Measurements from ENCODE around the gene NKIRAS1.

DNA sequence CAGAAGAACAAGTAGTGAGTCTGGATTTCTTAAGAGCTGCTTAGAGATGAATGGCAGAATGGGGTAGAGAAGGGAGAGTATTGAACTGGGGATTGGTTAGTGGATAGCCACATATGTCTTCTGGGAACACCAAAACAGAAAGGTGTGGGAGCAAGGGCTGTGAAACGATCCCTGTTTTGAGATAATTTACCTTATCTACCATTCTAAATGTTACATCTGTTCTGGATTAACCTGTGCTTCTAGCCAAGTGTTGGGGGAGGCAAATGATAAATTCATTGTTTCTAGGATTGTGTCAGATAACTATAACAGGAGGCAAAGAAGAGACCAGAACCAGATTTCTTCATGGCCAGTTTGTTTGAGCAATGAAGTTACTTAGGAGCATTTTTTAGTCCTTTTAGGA is 36.7 kb upstream of the NKIRAS1 start:
- TF ChIP-seq, protein P1, sequence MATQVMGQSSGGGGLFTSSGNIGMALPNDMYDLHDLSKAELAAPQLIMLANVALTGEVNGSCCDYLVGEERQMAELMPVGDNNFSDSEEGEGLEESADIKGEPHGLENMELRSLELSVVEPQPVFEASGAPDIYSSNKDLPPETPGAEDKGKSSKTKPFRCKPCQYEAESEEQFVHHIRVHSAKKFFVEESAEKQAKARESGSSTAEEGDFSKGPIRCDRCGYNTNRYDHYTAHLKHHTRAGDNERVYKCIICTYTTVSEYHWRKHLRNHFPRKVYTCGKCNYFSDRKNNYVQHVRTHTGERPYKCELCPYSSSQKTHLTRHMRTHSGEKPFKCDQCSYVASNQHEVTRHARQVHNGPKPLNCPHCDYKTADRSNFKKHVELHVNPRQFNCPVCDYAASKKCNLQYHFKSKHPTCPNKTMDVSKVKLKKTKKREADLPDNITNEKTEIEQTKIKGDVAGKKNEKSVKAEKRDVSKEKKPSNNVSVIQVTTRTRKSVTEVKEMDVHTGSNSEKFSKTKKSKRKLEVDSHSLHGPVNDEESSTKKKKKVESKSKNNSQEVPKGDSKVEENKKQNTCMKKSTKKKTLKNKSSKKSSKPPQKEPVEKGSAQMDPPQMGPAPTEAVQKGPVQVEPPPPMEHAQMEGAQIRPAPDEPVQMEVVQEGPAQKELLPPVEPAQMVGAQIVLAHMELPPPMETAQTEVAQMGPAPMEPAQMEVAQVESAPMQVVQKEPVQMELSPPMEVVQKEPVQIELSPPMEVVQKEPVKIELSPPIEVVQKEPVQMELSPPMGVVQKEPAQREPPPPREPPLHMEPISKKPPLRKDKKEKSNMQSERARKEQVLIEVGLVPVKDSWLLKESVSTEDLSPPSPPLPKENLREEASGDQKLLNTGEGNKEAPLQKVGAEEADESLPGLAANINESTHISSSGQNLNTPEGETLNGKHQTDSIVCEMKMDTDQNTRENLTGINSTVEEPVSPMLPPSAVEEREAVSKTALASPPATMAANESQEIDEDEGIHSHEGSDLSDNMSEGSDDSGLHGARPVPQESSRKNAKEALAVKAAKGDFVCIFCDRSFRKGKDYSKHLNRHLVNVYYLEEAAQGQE (IDR thresholded peaks at IDR 0.05; ENCODE audit: insufficient replicate concordance, low read depth) = no peak
- TF ChIP-seq CTCF (IDR thresholded peaks at IDR 0.05; ENCODE audit: insufficient read depth, low read length) (no peak), POLR2AphosphoS5 (IDR thresholded peaks at IDR 0.05; ENCODE audit: low read depth) (no peak), GABPA (IDR thresholded peaks at IDR 0.05; ENCODE audit: low read depth) (no peak)
